A673 (cell line): ENCODE measurements around the gene DHRS3. TPM values are rescaled to one million over a fixed set of nuclear protein-coding genes. Genes with fewer than 3 reads are reported as not detected.
A peak's percentile ranks its signal among the peaks of the same experiment; 100 is the strongest.
"Not testable (repeated sequence)": the region's sequence is repeated elsewhere in the genome, so short reads cannot be mapped to it uniquely, and the experiment has no call there.

Experiments used
- BruUV-seq: library from RNA; stranded (reverse); fragments of 400-500 nt; replicated peaks from 2 replicates; lab custom pipeline; 2021; lab: Mats Ljungman, UMichigan
- CTCF ChIA-PET: fragments of 300-600 bp; sonication (Branson Sonifier 250); formaldehyde crosslinking; loops from one replicate; lab custom pipeline; 2022; ENCODE audit warnings: antibody characterized with exemption; lab: Charles Lee
- POLR2A ChIA-PET: fragments of 300-600 bp; sonication (Branson Sonifier 250); formaldehyde crosslinking; loops from one replicate; lab custom pipeline; 2022; ENCODE audit warnings: antibody characterized with exemption; ENCODE audit not compliant: low non-redundant PET; lab: Charles Lee
- DNase-seq: peaks from one replicate; pipeline ENCODE4 v3.0.0-alpha.2; 2015; ENCODE audit warnings: low spot score
- H3K27ac ChIP-seq: fragments of 200-600 bp; sonication (generic); 2 replicates; pipeline ENCODE4 v1.5.1; 2016; ENCODE audit warnings: mixed run types, low read depth, mild to moderate bottlenecking, mixed read lengths, antibody characterized with exemption, low read length; ENCODE audit not compliant: poor library complexity, severe bottlenecking
- H3K27me3 ChIP-seq: fragments of 200-600 bp; sonication (generic); replicated peaks from 2 replicates; pipeline ENCODE4 v1.6.1; 2017; ENCODE audit warnings: mixed run types, low read depth, mild to moderate bottlenecking, mixed read lengths, antibody characterized with exemption, low read length; ENCODE audit not compliant: insufficient read depth, poor library complexity
- H3K36me3 ChIP-seq: fragments of 200-600 bp; sonication (generic); 2 replicates; pipeline ENCODE4 v1.6.1; 2016; ENCODE audit warnings: mixed run types, mild to moderate bottlenecking, mixed read lengths, antibody characterized with exemption, low read length; ENCODE audit not compliant: insufficient read depth, poor library complexity, severe bottlenecking
- H3K4me1 ChIP-seq: fragments of 200-600 bp; sonication (generic); 2 replicates; pipeline ENCODE4 v1.6.1; 2017; ENCODE audit warnings: mixed run types, mild to moderate bottlenecking, mixed read lengths, antibody characterized with exemption, low read length; ENCODE audit not compliant: insufficient read depth, poor library complexity, severe bottlenecking
- H3K4me3 ChIP-seq: fragments of 200-600 bp; sonication (generic); 2 replicates; pipeline ENCODE4 v1.5.1; 2016; ENCODE audit warnings: low read depth, mixed run types, mild to moderate bottlenecking, mixed read lengths, low read length; ENCODE audit not compliant: poor library complexity, severe bottlenecking
- H3K9me3 ChIP-seq: fragments of 200-600 bp; sonication (generic); 2 replicates; pipeline ENCODE4 v1.6.1; 2016; ENCODE audit warnings: mixed run types, low read depth, mild to moderate bottlenecking, mixed read lengths, antibody characterized with exemption, low read length; ENCODE audit not compliant: poor library complexity, severe bottlenecking
- CTCF ChIP-seq: fragments of 300-800, 200-600 bp; sonication (generic); conservative IDR thresholded peaks from 2 replicates; pipeline ENCODE4 v1.5.1; 2017; ENCODE audit warnings: low read depth, mild to moderate bottlenecking, antibody characterized with exemption, low read length, moderate library complexity, mixed read lengths
- EZH2 ChIP-seq: fragments of 200-600 bp; sonication (generic); IDR thresholded peaks from 2 replicates; pipeline ENCODE4 v1.6.1; 2017; ENCODE audit warnings: borderline replicate concordance, low read depth, mild to moderate bottlenecking, mixed read lengths, antibody characterized with exemption, low read length; ENCODE audit not compliant: poor library complexity, severe bottlenecking
- intact Hi-C: fragments of 100-400 bp; cut with micrococcal nuclease; formaldehyde crosslinking; loops from one replicate; pipeline ENCODE4 v1.10.0; 2022; ENCODE audit not compliant: unreplicated experiment
- total RNA-seq: library from RNA; stranded (reverse); gene quantifications from 2 replicates; pipeline ENCODE4 v1.2.3, GENCODE V29; 2021

DHRS3 gene
- total RNA-seq, 1 experiment from 2014 or later, result 2.4 TPM

- H3K27me3 ChIP-seq, result no peaks in the 10 kb centered on the region
- BruUV-seq, result no TSS peak
- DNase-seq, result no peak
- no peak overlapping the region for H3K27ac ChIP-seq
- ChIA-PET CTCF (no interaction called here), POLR2A (no interaction called here)
- no peaks in the 10 kb centered on the region for H3K9me3 ChIP-seq
- TF ChIP-seq EZH2 (no peak), CTCF (no peak)
- H3K4me1 ChIP-seq, result no peaks in the 10 kb centered on the region
- intact Hi-C loops, result no loop called here
- no peaks in the 10 kb centered on the region for H3K36me3 ChIP-seq
- H3K4me3 ChIP-seq, result no peak overlapping the region
Measured at GRCh38 chr1:12662556-12662955, 44.5 kb upstream of the DHRS3 start.

DNA sequence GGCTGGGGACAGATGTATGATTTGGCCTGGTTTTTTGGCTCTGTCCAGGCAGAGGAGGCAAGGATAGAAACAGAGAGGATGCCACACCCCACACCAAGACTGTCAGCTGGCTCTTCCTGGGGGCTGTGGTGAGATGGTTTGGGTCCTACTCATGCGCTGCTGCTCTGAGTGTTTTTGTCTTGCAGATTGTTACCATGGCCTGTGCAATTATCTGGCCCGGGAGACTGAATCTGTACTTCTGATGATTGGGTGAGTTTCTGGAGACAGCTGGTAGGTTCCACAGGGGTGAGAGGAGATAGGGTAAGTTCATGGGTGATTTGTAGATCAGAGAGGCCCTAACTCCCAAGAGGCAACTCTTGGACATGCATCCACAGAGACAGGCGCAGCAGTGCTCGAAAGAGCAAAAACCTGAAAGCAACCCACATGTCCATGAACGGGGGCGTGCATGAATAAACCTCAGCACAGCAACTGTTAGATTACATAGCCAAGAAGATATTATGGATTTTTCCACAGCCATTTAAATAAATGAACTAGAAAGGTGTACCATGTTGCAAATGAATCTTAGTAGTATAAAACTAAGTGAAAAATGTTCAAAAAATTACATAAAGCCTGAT lies 43.7 kb upstream of the DHRS3 start:
- H3K4me3 ChIP-seq, result no peak overlapping the region
- intact Hi-C loops, result no loop called here
- no peak for DNase-seq
- no TSS peak for BruUV-seq
- no peaks in the 10 kb centered on the region for H3K36me3 ChIP-seq
- no peaks in the 10 kb centered on the region for H3K4me1 ChIP-seq
- no peaks in the 10 kb centered on the region for H3K27me3 ChIP-seq
- CTCF ChIA-PET, result no interaction called here
- TF ChIP-seq EZH2 (no peak), CTCF (no peak)
- no peak overlapping the region for H3K27ac ChIP-seq
- POLR2A ChIA-PET, result no interaction called here
- no peaks in the 10 kb centered on the region for H3K9me3 ChIP-seq

DNA sequence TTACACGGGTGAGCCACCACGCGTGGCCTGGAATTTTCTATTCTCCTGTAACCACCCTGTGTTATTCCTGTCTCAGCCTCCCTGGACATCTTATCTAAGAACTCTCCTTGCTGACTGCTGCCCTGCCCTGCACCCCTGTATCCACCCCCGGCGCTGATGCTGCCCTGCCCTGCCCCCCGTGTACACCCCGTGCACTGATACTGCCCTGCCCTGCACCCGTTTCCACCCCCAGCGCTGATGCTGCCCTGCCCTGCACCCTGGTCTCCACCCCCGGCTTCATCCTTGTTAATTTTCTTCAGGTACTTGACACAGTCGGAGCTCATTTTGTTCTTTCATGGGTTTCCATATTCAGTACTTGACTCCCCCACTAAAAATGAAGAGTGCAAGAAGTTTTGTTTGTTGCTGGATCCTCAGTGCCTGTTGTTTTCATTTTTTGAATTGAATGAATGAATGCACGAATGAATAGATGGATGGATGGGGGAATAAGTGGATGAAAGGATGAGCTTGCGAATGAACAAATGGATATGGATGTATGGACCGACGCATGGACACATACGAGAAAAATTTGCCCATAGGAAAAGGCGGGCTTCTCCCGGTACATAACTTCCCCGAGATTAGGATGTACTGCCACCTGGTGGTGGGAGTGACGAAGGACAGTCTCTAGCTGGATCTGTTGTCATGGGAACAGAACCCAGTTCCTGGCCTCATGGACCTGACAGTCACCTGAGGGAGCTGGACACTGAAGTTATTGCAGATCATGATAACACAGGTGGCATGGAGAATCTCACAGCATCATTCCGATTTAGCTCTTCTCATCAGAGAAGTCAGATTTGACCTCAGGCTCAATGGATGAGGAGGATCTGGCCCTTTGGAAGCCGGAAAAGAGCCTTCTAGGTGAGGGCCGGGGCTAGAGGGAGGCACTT lies 40.8 kb upstream of the DHRS3 start:
- DNase-seq, result peak; percentile 88
- no peak for TF ChIP-seq EZH2
- TF ChIP-seq CTCF, result peak; percentile 94
- Histone ChIP-seq H3K27me3 (no peaks in the 10 kb centered on the region), H3K36me3 (no peaks in the 10 kb centered on the region), H3K27ac (no peak overlapping the region), H3K4me1 (no peaks in the 10 kb centered on the region), H3K4me3 (no peak overlapping the region), H3K9me3 (no peaks in the 10 kb centered on the region)
- POLR2A ChIA-PET, result no interaction called here
- no TSS peak for BruUV-seq
- intact Hi-C loops, result loop anchor here (2.0 to 5.0 kb wide), 2 partner anchors 101 to 344 kb away; no protein-coding TSS in a partner anchor
- CTCF ChIA-PET, result interaction anchor here (0.5 to 1.2 kb wide), 5 partner anchors 60 to 534 kb away, joined by 3 to 9 read pairs (median 5); no protein-coding TSS in a partner anchor

DNA sequence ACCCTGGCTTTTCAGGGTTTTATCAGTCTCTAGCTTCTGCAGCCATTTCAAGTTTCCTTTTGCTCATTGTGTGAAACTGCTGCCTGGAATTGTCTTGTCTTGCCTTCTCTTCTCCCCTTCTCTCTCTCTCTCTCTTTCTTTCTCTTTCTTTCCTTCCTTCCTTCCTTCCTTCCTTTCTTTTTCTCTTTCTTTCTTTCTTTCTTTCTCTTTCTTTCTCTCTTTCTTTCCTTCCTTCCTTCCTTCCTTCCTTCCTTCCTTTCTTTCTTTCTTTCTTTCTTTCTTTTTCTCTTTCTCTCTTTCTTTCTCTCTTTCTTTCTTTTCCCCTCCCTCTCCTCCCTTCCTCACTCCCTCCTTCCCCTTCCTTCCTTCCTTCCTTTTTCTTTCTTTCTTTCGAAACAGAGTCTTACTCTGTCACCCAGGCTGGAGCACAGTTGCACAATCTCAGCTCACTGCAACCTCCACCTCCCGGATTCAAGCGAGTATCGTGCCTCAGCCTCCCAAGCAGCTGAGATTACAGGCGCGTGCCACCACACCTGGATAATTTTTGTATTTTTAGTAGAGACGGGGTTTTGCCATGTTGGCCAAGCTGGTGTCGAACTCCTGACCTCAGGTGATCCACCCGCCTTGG lies 40.0 kb upstream of the DHRS3 start:
- H3K27me3 ChIP-seq, H3K4me3 ChIP-seq, H3K27ac ChIP-seq, H3K4me1 ChIP-seq, BruUV-seq, POLR2A ChIA-PET, DNase-seq, H3K9me3 ChIP-seq, H3K36me3 ChIP-seq: not testable (repeated sequence)
- intact Hi-C loops, result loop anchor here (2.0 to 5.0 kb wide), 2 partner anchors 101 to 343 kb away; no protein-coding TSS in a partner anchor
- CTCF ChIA-PET, result interaction anchor here (0.9 kb wide), 1 partner anchor 35 kb away, joined by 4 read pairs; no protein-coding TSS in a partner anchor
